ENCODE data around the gene KRT14.
"Not testable (repeated sequence)": the region's sequence is repeated elsewhere in the genome, so short reads cannot be mapped to it uniquely, and the experiment has no call there.

The KRT14 gene

DNA sequence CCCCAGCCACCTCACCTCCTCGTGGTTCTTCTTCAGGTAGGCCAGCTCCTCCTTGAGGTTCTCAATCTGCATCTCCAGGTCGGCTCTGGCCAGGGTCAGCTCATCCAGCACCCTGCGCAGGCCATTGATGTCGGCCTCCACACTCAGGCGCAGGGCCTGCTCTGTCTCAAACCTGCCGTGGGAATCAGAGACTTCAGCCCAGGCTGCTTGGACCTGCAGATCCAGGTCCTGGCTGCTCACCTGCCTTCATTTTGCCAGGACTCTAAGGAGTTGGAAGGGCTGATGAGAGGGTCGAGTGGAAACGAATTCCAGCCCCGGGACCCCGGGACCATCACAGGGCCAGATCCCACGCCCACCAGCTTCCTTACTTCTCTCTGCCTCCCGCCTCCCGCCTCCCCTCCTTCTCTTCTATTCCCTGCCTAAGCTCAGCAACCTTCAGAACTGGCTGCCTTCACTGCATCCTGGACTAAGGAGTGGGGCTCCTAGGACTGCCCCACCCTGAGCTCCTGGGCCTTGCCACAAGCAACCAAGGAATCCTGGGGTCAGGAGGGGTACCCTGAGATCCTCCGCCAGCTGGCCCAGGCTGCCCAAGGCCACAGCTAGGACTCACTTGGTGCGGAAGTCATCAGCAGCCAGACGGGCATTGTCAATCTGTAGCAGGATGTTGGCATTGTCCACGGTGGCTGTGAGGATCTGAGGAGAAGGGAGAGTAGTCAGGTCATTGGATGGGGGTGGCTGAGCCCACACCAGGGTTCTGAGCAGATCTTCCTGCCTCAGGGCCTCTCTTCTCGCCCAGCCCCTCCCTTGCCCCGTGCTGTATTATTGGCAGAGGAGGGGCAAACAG lies 35.9 kb upstream of the KRT14 start:
- DNase-seq = not testable (repeated sequence)

- no peak for DNase-seq
Measured at GRCh38 chr17:41621916-41622315, 35.2 kb upstream of the KRT14 start.

DNA sequence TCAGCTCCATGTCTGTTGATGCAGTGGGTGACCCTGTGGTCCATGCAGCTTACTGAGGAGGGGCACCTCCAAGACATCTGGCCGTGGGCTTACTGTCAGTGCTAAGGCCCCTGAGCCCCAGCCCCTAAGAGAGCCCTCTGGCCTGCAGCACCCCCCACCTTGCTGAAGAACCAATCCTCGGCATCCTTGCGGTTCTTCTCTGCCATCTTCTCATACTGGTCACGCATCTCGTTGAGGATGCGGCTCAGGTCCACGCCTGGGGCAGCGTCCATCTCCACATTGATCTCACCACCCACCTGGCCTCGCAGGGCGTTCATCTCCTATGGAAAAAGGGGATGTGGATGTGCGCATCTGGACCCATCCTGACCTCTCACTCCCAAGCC lies 34.7 kb upstream of the KRT14 start:
- DNase-seq = not testable (repeated sequence)

DNA sequence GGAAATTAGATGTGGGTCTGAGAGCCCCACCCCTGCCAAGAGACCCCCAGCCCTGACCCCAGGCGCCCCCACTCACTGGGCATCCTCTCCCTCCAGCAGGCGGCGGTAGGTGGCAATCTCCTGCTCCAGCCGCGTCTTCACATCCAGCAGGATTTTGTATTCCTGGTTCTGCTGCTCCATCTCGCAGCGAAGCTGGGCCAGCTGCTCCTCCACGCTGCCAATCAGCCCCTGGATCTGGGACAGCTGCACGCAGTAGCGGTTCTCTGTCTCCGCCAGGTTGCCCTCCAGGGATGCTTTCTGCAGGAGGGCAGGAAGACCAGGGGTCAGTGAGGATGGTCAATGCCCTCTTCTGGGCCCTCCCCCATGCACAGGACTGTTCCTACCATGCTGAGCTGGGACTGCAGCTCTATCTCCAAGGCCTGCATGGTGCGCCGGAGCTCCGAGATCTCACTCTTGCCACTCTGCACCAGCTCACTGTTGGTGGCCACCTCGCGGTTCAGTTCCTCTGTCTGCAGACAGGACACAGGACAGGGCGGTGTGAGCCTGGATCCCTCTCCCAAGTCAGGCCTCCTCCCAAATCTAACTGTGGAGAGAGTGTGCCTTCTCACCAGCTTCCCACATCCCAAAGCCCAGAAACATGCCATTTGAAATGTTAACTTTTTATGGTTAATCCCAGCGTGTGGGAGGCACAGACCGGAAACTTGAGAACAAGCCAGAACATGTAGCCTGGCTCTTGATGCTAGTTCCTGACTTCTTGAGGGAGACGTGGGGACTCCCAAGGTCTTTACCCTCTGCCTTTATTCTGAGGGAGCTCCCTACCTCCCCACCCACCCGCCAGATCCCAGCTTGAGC lies 34.1 kb upstream of the KRT14 start:
- DNase-seq = no peak

GRCh38 chr17:41619927-41620582 lies 33.4 kb upstream of the KRT14 start:
- not testable (repeated sequence) for DNase-seq

GRCh38 chr17:41619036-41619926 lies 32.6 kb upstream of the KRT14 start:
- no peak for DNase-seq

DNA sequence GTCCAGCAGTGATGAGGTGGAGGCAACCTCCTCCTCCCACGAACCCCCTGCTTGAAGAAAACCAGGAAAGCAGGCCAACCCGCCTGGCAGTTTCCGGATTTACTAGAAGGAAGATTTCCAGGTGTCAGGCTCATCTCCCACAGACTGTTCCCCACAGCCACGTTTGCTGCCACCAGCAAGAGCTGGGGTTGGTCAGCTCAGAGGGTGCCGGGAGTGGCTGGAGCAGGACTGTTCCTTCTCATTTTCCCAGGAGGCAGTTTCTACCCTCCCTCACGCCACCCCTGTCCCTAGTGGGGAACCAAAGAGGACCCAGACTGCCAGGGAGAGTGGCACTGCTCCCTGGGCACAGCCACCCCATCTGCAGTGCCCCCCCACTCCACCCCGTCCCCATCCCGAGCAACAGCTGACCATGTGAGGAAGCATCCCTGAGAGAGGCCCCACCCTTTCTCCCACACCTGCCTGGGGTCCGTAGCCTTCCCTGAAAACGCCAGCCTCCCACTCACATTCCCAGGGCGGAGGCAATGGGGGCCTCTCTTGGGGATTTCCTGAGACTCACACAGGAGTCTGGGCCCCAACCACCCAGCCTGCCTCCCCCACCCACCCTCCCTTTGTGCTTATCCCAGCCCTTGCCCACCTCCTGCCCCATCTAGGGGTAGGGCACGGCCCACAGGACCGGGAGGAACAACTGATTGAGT lies 31.8 kb upstream of the KRT14 start:
- DNase-seq = no peak

DNA sequence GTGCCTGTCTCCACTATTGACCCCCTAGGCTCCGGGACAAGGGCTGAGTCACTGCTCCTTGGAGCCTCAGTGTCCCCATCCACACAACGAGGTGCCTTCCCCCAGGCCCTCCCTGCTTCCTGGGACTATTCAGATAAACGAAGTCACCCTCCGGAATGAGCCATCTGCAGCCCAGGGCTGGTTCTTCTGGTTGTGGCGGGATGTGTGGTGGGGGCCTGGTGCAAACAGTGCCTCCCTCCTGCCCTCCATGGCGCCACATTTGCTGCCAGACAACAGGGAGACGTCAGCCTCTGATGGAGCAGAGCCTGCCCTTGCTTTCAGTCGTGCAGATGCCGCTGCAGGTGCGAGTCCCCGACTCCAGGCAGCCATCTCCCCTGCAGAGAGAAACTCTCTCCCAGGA lies 31.0 kb upstream of the KRT14 start:
- DNase-seq = no peak

DNA sequence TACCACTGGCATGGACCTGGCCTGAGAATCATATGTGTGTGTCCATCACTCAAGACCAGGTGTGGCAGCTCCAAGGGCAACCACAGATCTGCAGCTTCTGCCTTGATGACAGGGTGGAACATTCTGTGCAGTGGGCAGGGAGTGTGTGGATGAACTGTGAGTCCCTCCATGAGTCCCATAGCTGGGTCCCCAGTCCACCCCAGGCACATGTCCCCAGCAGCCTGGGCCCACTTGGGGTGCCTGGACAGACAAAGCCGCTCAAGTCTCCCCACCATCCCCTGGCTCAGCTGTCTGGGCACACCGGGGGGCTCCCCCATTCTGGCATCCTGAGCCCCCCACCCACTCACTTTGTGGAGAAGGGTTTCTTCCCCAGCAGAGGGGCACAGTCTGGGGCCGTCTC lies 30.4 kb upstream of the KRT14 start:
- DNase-seq = no peak

DNA sequence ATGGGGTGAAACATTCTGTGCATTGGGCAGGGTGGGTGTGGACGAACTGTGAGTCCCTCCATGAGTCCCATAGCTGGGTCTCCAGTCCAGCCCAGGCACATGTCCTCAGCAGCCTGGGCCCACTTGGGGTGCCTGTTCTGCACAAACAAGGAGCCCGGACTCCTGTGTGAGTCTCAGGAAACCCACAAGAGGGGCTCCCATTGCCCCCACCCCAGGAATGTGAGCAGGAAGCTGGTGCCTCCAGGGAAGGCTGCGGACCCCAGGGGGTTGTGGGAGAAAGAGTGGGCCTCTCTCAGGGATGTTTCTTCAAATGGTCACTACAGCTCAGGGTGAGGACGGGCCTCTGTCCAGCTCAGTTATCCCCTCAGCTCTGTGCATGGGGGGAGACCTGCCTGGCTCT lies 29.8 kb upstream of the KRT14 start:
- not testable (repeated sequence) for DNase-seq

DNA sequence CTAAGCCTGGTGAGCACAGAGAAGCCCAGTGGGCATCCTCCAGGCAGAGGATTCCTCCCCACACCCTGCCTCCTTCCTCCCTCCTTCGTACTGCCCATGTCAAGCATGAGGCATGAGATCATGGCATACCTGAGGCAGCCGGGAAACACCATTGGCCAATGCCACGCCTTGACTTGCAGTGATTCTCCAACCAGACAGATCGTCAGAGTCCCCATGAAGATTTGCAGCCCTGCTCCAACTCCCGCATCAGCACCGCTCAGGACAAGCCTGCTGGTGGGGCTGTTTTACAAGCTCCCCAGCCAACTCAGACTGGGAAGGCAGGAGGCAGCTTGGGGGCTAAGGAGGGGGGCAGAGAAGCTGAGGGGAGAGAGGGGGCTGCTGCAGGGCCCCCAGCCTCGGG lies 28.8 kb upstream of the KRT14 start:
- no peak for DNase-seq

DNA sequence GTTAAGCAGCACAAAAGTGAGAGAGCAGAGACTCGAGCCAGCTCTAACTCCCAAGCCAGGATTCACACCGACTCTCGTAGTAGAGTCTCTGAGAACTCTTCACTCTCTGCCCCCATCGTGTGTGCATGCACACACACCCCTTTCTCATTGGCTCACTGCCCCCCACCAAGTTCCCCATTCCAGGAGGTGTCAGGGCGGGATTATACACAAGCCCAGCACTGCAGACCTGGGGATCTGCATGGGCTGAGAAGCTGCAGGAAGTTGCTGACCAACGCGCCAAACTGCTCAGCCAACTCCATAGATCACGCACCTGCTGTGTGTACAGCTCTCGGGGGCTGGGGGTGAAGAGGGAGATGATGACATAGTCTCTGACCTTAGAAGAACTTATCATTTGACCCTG lies 28.1 kb upstream of the KRT14 start:
- not testable (repeated sequence) for DNase-seq

DNA sequence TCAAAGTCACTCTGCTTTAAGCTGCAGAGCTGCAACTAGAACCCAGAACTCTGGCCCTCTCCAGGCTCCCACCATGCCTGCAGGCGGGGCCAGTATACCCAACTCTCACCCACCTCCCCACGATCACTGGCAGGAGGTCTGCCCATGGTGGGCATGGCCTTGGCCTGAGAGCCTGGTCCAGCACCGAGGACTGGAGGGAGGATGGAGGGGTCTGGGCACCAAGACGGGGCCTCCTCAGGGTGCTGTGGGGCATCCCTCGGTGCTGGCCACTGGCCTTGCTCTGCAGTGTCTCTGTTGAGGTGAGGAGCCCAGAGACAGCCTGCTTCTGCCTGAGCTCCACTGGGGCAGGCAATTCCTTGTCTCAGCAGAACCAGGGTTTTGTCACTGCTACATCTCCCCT lies 27.4 kb upstream of the KRT14 start:
- DNase-seq = no peak

DNA sequence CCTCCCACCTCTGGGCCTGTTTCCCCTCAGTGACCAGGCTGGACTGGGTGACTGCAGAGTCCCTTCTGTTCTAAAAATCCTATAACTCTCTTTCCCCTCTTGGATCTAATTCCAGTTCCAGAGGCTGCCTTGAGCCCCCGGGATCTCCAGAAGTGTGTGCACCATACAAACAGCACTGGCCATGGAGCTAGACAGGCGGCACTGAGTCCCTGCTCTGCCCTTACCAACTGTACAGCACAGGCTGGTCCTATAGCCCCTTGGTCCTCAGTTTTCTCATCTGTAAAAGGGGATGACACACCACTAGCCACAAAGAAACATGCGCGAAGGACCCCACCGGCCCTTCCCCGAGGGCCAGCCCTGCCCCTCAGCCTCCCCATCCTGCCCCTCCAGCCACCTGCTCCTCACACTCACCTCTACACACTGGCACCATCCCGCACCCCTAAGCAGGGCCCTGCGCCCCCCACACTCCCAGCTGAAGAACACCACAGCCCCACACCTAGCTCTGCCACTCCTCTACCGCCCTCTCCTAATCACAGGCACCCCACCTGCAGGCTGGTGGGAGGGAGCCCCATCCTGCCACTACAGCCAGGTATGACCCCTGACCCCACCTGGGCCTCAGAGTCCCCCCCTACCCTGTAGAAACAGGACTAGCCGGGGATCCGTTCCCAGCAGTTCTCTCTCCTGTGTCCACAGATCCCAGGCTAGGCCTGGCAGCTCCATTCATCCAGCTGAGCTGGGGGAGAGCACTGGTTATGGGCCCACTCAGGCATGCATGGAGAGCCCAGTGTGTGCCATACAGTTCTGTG lies 26.8 kb upstream of the KRT14 start:
- no peak for DNase-seq

- DNase-seq = not testable (repeated sequence)
Measured at GRCh38 chr17:41612376-41613160, 25.9 kb upstream of the KRT14 start, which contains the start of gene KRT16. Gene KRT16, minus strand, starts transcription at chr17:41612767. Its CDS starts 79 bp downstream, at chr17:41612688.

GRCh38 chr17:41610965-41611640 lies 24.4 kb upstream of the KRT14 start:
- no peak for DNase-seq

DNA sequence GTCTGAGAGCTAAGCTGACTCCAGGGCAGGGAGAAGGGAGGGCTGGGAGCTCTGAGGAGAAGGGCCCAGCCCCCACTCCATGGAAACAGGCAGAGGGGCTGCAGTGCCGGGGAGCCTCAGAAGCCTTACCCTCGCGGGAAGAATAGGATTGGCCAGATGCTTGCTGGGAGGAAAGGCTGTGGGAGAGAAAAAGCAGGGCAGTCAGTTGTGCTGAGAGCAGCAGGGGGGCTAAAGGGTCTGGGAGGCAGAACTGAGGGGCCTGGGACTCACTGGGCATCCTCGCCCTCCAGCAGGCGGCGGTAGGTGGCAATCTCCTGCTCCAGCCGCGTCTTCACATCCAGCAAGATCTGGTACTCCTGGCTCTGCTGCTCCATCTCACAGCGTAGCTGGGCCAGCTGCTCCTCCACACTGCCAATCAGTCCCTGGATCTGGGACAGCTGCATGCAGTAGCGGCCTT lies 23.4 kb upstream of the KRT14 start:
- DNase-seq = not testable (repeated sequence)

DNA sequence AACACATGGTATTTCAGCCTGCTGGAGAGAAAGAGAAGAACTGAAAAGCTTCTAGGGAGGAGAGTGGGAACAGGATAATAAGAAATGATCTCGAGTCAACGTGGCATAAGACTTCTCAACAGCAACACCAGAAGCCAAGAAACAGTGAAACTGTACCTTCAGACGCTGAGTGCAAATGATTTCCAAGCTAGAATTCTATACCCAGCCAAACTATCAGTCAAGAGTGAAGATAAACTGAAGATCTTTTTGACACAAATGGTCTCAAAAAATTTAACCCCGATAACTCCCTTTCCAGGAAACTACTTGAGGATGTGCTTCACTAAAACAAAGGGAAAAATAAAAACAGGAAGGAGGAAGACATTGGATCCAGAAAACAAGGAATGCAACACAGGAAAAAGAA lies 20.2 kb upstream of the KRT14 start:
- not testable (repeated sequence) for DNase-seq

GRCh38 chr17:41602524-41602923 lies 15.8 kb upstream of the KRT14 start:
- DNase-seq = no peak

Data from NCI-H1105 treated with DMSO at 0.1 percent for 48 hours (cell line).